NCI-H2029 treated with DMSO at 0.1 percent for 48 hours (cell line): Measurements from ENCODE around the gene PPM1H.

Source experiments
- DNase-seq: peaks from one replicate; lab custom pipeline; 2025; lab: John Stamatoyannopoulos, UW

PPM1H gene

DNA sequence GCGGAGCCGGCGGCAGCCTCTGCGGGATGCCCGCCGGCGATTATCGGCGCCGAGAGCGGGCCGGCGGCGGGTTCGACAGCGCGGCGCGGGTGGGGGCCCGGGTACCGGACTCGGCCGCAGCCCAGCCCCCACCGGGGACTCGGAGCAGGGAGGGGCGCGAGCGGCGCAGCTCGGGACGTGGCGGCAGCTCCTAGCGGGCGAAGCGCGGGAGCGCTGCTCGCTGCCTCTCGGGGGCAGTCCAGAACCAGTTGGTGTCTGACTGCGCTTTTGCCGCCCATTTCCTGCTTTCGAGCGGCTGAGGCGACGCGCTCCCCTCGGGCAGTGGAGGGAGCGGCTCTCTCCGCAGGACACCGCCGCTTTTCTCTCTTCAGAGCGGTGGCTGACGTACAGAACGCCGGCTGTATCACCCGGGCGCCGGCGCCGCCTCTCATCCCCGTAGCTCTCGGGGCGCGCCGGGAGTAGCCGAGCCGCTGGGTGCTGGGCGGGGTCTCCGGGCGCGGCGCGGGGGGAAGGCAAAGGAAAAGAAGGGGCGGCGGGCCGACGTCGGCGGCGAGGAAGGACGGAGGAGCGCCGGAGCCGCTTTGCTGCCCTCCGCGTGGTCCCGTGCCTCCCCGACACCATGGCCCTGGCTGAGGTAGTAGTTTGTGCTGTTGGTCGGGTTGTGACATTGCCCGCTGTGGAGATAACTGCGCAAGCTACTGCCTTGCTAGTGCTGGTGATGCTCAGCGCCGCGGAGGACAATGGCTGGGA, 331.7 kb downstream of the PPM1H start:
- peak; percentile 63 for DNase-seq

DNA sequence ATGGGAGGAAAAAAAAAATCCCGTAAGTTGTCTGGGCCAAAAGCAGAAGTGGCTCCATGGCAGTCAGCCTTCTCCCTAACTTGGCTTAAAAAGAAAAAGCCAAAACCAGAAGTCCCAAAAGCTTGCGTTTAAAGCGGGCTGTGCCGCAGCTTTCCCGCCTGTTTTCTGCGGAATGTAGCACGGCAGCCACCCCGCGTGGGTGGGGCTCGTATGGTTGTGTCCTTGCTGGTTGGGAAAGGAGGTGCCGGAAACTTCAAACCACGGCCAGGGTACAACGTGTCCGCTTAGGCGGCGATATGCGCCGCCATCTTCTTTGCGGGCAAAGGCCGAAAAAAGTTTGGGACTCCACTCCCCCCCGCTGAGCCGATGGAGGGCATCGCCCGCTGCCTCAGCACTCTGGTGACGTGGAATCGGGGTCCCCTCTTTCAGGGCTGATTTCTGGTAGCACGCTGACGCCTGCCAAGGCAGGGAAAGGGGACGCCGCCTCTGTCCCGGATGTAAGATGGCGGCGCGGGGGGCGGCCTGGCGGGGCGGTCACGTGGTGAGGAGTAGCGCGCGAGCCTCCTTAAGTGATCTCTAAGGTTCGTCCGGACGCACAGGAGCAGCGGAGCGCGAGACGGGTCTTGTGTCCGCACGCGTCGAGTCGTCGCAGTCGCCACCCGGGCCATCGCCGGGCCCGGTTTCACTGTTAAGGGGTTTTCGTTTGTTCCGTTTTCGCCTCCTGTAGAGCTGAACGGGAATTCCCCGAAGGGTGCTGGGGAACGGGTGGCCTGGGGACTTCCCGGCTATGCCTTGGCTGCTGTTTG, 332.5 kb downstream of the PPM1H start:
- peak; percentile 76 for DNase-seq

DNA sequence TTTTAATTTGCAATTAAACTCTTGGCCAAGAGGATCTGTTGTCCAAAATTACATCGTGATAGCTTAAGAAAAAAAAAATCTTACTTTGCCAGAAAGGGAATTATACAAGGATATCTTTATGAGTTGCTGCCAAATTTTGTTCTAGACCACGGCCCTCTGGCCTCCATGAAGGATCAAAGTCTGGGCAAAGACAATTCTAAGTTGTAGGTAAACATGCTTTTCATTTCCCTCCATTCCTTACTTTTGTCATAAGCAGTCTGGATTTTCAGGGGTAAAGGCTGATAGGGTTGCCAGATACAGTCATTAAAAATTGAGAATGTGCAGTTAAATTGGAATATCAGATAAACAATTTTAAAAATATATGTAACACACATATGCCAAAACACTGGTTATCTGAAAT, 333.2 kb downstream of the PPM1H start:
- no peak for DNase-seq

DNA sequence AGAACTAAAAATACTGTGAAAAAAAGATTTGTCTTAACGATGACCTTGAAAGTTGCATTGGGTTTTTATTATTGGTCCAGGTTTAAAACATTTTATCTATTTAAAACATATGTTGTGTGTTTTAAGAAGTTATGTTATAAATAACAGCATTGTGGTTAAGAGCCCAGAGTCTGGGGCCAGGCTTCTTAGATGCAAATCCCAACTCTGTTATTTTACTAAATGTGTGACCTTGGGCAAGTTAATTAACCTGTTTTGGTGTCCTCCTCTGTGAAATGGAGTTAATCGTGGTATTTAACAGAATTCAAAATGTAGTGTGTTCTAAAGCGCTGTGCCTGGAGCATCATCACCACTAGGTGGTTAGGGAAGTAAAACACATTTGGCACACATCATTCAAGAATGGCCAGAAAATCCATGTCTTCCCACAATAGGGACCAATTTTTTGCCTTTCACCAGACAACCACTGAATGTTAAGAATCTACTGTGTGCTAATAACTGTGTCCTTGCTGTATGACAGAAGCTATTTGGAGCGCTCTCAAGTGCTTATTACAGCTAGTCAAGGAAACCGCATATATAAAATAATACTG, 335.0 kb downstream of the PPM1H start:
- DNase-seq: no peak

DNA sequence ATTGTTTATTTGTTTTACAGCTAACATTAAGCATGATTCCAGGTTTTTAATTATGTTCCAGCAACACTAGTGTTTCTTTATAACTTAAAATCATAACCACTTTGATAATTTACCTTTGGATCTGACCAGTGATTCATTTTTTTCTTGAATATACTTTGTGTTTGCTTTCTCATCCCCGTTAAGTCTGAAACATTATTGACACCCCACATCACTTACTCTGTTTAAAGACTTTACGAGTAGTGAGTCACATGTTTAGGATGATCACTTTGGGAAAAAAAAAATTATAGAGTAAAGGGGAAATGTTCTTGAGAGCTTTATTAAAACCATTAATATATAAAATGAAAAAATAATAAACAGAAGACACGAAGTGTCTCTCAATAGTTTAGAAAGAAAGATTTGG, 336.1 kb downstream of the PPM1H start:
- no peak for DNase-seq

DNA sequence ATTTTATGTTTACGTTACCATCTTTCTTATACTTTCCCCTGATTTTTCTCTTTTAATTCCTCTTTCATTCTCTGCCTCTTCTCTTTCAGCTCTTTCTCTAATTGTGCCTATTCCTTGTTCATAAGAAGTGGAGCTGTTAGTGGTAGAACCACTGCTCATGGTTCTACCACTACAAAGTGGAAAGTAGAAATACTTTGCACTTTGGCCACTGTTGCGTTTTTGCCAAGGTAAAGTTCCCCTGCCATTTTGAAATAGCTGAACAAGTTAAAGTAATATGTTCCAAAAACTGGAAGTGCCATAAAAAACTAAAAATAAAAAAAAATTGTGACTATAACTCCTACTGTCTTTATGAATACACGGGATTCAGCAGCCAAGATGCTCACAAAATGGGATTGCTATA, 337.7 kb downstream of the PPM1H start:
- DNase-seq: no peak
